ENCODE results near the gene POLRMT. TPM values are rescaled to one million over a fixed set of nuclear protein-coding genes. Genes with fewer than 3 reads are reported as not detected.
"Not testable (repeated sequence)": the region's sequence is repeated elsewhere in the genome, so short reads cannot be mapped to it uniquely, and the experiment has no call there.

Gene POLRMT
- total RNA-seq, 1 donor from 2014 or later = 29.0 TPM

DNA sequence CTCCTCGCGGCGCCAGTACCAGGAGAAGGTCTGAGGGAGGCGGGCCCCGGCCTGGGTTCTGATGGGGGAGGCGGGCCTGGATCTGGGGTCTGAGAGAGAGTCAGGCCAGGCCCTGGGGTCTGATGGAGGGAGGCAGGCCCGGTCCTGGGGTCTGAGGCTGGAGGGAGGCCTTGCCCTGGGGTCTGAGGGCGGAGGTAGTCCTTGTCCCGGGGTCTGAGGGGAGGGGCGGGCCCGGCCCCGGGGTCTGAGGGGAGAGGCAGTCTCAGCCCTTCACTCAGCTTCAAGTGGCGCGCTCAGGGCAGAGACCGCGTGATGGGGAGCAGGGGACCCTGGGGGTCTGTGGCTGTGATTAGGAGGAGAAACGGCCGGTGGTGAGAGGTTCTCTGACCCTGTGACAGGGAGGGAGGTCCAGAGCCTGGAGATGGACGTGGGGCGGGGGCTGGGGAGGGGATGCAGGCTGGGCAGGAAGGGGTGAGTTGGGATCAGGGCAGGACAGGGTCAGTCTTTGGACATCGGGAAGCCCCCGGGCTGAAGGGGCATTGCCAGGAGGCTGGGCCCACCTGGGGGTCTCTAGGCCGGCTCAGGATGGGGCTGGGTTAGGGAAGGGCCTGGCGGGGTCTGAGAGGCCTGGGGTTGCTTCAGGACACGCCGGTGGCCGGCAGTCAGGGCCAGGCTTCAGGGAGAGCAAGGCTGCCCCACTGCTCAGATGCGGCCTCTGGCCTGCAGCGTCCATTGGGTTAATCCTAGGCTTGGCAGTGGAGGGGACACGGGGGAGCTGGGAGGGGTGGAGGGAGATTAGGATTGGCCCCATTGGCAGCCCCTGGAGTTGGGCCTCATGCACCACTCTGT is 25.0 kb downstream of the POLRMT start:
- FAIRE-seq = no peak
- TF ChIP-seq, protein P1, sequence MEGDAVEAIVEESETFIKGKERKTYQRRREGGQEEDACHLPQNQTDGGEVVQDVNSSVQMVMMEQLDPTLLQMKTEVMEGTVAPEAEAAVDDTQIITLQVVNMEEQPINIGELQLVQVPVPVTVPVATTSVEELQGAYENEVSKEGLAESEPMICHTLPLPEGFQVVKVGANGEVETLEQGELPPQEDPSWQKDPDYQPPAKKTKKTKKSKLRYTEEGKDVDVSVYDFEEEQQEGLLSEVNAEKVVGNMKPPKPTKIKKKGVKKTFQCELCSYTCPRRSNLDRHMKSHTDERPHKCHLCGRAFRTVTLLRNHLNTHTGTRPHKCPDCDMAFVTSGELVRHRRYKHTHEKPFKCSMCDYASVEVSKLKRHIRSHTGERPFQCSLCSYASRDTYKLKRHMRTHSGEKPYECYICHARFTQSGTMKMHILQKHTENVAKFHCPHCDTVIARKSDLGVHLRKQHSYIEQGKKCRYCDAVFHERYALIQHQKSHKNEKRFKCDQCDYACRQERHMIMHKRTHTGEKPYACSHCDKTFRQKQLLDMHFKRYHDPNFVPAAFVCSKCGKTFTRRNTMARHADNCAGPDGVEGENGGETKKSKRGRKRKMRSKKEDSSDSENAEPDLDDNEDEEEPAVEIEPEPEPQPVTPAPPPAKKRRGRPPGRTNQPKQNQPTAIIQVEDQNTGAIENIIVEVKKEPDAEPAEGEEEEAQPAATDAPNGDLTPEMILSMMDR (IDR thresholded peaks at IDR 0.05; ENCODE audit: insufficient read depth, low read length, severe bottlenecking) = no peak
- no peak for DNase-seq (ENCODE audit: low read depth)
- Histone ChIP-seq H3K36me3 (ENCODE audit: control insufficient read depth, insufficient read depth, low read length) (no peaks in the 10 kb centered on the region), H3K27me3 (ENCODE audit: control insufficient read depth, insufficient read depth, low read length) (no peaks in the 10 kb centered on the region), H3K4me3 (ENCODE audit: low read depth, low read length) (no peak overlapping the region)

DNA sequence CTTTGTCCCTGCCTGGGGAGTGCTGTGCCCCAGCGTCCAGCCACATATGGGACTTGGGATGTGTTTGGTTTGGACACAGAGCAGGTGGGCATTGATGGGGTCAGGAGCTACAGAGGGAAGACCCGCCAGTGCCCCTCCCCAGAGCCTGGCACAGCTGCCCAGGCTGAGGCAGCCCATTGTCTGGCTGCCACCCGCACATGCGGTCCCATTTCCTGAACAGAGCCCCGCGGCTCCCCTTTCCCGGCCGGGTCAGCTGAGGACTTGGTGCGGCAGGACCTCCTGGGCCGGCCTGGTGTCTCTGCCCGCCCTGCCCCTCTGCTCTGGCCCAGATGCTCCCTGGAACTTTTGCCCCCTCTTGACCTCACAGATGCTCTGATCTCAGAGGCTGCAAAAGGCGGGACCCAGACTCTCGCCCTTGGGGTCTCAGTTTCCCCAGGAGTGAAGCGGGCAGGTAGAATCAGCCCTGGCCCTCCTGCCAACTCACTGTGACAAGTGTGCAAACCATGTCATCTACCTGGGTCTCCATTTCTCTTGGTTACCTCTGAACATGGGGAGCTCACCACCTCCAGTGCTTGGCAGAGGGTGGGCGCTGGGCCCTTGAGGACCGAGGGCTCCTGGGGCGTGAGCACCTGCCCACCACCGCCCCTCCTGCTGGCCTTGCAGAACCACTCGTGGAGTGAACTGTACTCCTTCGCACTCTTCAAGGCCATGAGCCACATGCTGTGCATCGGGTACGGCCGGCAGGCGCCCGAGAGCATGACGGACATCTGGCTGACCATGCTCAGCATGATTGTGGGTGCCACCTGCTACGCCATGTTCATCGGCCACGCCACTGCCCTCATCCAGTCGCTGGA is 25.8 kb downstream of the POLRMT start:
- TF ChIP-seq, protein P1 (IDR thresholded peaks at IDR 0.05; ENCODE audit: insufficient read depth, low read length, severe bottlenecking) = no peak
- DNase-seq (ENCODE audit: low read depth) (no peak), FAIRE-seq (no peak)
- H3K4me3 ChIP-seq (ENCODE audit: low read depth, low read length) = no peak overlapping the region
- H3K36me3 ChIP-seq (ENCODE audit: control insufficient read depth, insufficient read depth, low read length) = no peaks in the 10 kb centered on the region
- H3K27me3 ChIP-seq (ENCODE audit: control insufficient read depth, insufficient read depth, low read length) = no peaks in the 10 kb centered on the region

DNA sequence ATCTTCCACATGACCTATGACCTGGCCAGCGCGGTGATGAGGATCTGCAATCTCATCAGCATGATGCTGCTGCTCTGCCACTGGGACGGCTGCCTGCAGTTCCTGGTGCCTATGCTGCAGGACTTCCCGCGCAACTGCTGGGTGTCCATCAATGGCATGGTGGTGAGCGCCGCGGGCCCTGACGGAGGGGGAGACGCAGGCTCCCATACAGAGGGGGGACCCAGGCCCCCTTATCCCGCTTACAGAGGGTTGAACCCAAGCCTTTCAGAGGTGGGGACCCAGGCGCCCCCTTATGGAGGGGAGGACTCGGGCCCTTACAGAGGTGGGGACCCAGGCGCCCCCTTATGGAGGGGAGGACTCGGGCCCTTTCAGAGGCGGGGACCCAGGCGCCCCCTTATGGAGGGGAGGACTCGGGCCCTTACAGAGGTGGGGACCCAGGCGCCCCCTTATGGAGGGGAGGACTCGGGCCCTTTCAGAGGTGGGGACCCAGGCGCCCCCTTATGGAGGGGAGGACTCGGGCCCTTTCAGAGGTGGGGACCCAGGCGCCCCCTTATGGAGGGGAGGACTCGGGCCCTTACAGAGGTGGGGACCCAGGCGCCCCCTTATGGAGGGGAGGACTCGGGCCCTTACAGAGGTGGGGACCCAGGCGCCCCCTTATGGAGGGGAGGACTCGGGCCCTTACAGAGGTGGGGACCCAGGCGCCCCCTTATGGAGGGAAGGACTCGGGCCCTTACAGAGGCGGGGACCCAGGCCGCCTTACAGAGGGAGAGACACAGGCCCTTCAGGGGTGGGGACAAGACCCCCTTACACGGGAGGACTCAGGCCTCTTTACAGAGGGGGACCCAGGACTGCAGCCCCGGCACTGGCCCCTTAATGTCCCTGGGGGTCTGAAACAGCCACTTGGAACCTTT is 28.0 kb downstream of the POLRMT start:
- H3K27me3 ChIP-seq (ENCODE audit: control insufficient read depth, insufficient read depth, low read length); H3K4me3 ChIP-seq (ENCODE audit: low read depth, low read length): not testable (repeated sequence)

DNA sequence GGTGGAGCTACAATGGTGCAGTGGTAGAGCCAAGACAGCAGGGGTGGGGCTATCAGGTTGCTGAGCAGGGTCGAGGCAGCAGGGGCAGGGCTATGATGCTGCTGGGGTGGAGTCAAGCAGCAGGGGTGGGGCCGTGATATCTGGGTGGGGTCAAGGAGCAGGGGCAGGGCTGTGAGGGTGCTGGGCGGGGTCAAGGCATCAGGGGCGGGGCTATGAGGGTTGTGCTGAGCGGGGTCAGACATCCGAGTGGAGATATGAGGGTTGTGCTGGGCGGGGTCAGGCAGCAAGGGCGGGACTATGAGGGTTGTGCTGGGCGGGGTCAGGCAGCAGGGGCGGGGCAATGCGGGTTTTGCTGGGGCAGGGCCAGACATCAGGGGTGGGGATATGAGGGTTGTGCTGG is 29.0 kb downstream of the POLRMT start:
- TF ChIP-seq, protein P1 (IDR thresholded peaks at IDR 0.05; ENCODE audit: insufficient read depth, low read length, severe bottlenecking) = no peak
- no peak for DNase-seq (ENCODE audit: low read depth)
- Histone ChIP-seq H3K27me3 (ENCODE audit: control insufficient read depth, insufficient read depth, low read length) (no peaks in the 10 kb centered on the region), H3K4me3 (ENCODE audit: low read depth, low read length) (no peak overlapping the region), H3K36me3 (ENCODE audit: control insufficient read depth, insufficient read depth, low read length) (no peaks in the 10 kb centered on the region)
- no peak for FAIRE-seq

More for the DNA sequence above, 28.0 kb downstream of the POLRMT start:
- not testable (repeated sequence) for H3K36me3 ChIP-seq (ENCODE audit: control insufficient read depth, insufficient read depth, low read length); FAIRE-seq; DNase-seq (ENCODE audit: low read depth)

DNA sequence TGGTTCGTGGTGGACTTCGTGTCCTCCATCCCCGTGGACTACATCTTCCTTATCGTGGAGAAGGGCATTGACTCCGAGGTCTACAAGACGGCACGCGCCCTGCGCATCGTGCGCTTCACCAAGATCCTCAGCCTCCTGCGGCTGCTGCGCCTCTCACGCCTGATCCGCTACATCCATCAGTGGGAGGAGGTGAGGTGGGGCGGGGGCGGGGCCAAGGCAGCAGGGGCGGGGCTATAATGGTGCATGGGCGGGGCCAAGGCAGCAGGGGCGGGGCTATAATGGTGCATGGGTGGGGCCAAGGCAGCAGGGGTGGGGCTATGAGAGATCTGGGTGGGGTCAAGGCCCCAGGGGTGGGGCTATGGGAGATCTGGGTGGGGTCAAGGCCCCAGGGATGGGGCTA is 29.6 kb downstream of the POLRMT start:
- H3K4me3 ChIP-seq (ENCODE audit: low read depth, low read length); DNase-seq (ENCODE audit: low read depth); H3K27me3 ChIP-seq (ENCODE audit: control insufficient read depth, insufficient read depth, low read length); FAIRE-seq; H3K36me3 ChIP-seq (ENCODE audit: control insufficient read depth, insufficient read depth, low read length): not testable (repeated sequence)

DNA sequence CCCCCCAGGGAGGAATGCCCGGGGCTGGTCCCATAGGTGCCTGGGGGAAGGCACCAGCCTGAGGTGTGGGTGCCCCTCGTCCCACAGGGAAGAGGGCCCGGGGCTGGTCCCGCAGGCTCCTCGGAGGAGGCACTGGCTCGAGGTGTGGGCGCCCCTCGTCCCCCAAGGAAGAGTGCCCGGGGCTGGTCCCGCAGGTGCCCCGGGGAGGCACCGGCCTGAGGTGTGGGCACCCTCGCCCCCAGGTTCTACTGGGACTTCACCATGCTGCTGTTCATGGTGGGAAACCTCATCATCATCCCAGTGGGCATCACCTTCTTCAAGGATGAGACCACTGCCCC is 30.1 kb downstream of the POLRMT start:
- H3K36me3 ChIP-seq (ENCODE audit: control insufficient read depth, insufficient read depth, low read length); DNase-seq (ENCODE audit: low read depth); H3K27me3 ChIP-seq (ENCODE audit: control insufficient read depth, insufficient read depth, low read length); H3K4me3 ChIP-seq (ENCODE audit: low read depth, low read length); FAIRE-seq: not testable (repeated sequence)
